PC-3 (cell line): Measurements from ENCODE around the gene NCBP3. TPM values are rescaled to one million over a fixed set of nuclear protein-coding genes. Genes with fewer than 3 reads are reported as not detected.
"Not testable (repeated sequence)": the region's sequence is repeated elsewhere in the genome, so short reads cannot be mapped to it uniquely, and the experiment has no call there.

Source experiments
- ATAC-seq: fragments of 200-7000 bp; cut with Tn5 transposase; 2 replicates; pipeline ENCODE4 v1.9.1; 2020; ENCODE audit warnings: mild to moderate bottlenecking, moderate library complexity
- BruUV-seq: library from RNA; stranded (reverse); fragments of 400-500 nt; replicated peaks from 2 replicates; lab custom pipeline; 2021; lab: Mats Ljungman, UMichigan
- CTCF ChIA-PET: fragments of 300-600 bp; sonication (Branson Sonifier 250); formaldehyde crosslinking; loops from one replicate; lab custom pipeline; 2022; ENCODE audit warnings: antibody characterized with exemption; lab: Charles Lee
- POLR2A ChIA-PET: fragments of 300-600 bp; sonication (Branson Sonifier 250); formaldehyde crosslinking; loops from one replicate; lab custom pipeline; 2022; ENCODE audit warnings: antibody characterized with exemption; ENCODE audit not compliant: unreplicated experiment; lab: Charles Lee
- DNase-seq: peaks from one replicate; pipeline ENCODE4 v3.0.0-alpha.2; 2015
- H2AFZ ChIP-seq: fragments of 300-600 bp; sonication (generic); 2 replicates; pipeline ENCODE4 v1.6.0; 2016; ENCODE audit warnings: antibody characterized with exemption, low read length
- H3F3A ChIP-seq: fragments of 300-600 bp; sonication (generic); one replicate; pipeline ENCODE4 v1.6.0; 2017; ENCODE audit warnings: antibody characterized with exemption, low read length, control low read depth, mild to moderate bottlenecking; ENCODE audit not compliant: unreplicated experiment
- H3K27ac ChIP-seq: fragments of 300-600 bp; sonication (generic); 2 replicates; pipeline ENCODE4 v1.5.1; 2016; ENCODE audit warnings: mild to moderate bottlenecking, low read length
- H3K27me3 ChIP-seq: fragments of 300-600 bp; sonication (generic); 2 replicates; pipeline ENCODE4 v1.6.1; 2016; ENCODE audit warnings: low read length, mixed read lengths
- H3K36me3 ChIP-seq: fragments of 300-600 bp; sonication (generic); 2 replicates; pipeline ENCODE4 v1.6.1; 2016; ENCODE audit warnings: low read depth, mixed run types, low read length, mixed read lengths
- H3K4me1 ChIP-seq: fragments of 300-600 bp; sonication (generic); 2 replicates; pipeline ENCODE4 v1.5.1; 2016; ENCODE audit warnings: low read length; ENCODE audit not compliant: insufficient read depth
- H3K4me2 ChIP-seq: fragments of 300-600 bp; sonication (generic); 2 replicates; pipeline ENCODE4 v1.6.0; 2016; ENCODE audit warnings: low read length
- H3K4me3 ChIP-seq: fragments of 300-600 bp; sonication (generic); 2 replicates; pipeline ENCODE4 v1.5.1; 2016; ENCODE audit warnings: mild to moderate bottlenecking, low read length, mixed read lengths
- H3K79me2 ChIP-seq: fragments of 300-600 bp; sonication (generic); 2 replicates; pipeline ENCODE4 v1.6.1; 2017; ENCODE audit warnings: low read length, mixed read lengths
- H3K9ac ChIP-seq: fragments of 300-600 bp; sonication (generic); 2 replicates; pipeline ENCODE4 v1.6.0; 2016; ENCODE audit warnings: mild to moderate bottlenecking, low read length
- H3K9me2 ChIP-seq: fragments of 300-600 bp; sonication (generic); replicated peaks from 2 replicates; pipeline ENCODE4 v1.6.1; 2016; ENCODE audit warnings: mixed run types, low read length, mixed read lengths
- H3K9me3 ChIP-seq: fragments of 300-600 bp; sonication (generic); 2 replicates; pipeline ENCODE4 v1.6.1; 2016; ENCODE audit warnings: low read length, mixed read lengths
- H4K20me1 ChIP-seq: fragments of 300-600 bp; sonication (generic); 2 replicates; pipeline ENCODE4 v1.6.1; 2016; ENCODE audit warnings: low read length, mixed read lengths
- EZH2 ChIP-seq: fragments of 300-600 bp; sonication (generic); IDR thresholded peaks from one replicate; pipeline ENCODE4 v1.6.1; 2017; ENCODE audit warnings: antibody characterized with exemption, mild to moderate bottlenecking, low read length; ENCODE audit not compliant: unreplicated experiment
- EZH2phosphoT487 ChIP-seq: fragments of 300-600 bp; sonication (generic); IDR thresholded peaks from 2 replicates; pipeline ENCODE4 v1.6.1; 2018; ENCODE audit warnings: mild to moderate bottlenecking, antibody characterized with exemption, low read length, borderline replicate concordance
- intact Hi-C: fragments of 100-400 bp; cut with micrococcal nuclease; formaldehyde crosslinking; loops from 2 replicates; pipeline ENCODE4 v1.9.0; 2023
- total RNA-seq: library from RNA; depleted of rRNA; stranded (reverse); fragments of >200 nt; gene quantifications from 2 replicates; pipeline ENCODE4 v1.2.3, GENCODE V29; 2014
- TF ChIP-seq, protein P1 (sequence below): fragments of 300-600 bp; sonication (generic); conservative IDR thresholded peaks from 2 replicates; pipeline ENCODE4 v1.5.1; 2017; ENCODE audit warnings: antibody characterized with exemption, low read depth, mild to moderate bottlenecking, low read length

NCBP3 gene
- total RNA-seq, 1 experiment from 2014 or later: 21.0 TPM

DNA sequence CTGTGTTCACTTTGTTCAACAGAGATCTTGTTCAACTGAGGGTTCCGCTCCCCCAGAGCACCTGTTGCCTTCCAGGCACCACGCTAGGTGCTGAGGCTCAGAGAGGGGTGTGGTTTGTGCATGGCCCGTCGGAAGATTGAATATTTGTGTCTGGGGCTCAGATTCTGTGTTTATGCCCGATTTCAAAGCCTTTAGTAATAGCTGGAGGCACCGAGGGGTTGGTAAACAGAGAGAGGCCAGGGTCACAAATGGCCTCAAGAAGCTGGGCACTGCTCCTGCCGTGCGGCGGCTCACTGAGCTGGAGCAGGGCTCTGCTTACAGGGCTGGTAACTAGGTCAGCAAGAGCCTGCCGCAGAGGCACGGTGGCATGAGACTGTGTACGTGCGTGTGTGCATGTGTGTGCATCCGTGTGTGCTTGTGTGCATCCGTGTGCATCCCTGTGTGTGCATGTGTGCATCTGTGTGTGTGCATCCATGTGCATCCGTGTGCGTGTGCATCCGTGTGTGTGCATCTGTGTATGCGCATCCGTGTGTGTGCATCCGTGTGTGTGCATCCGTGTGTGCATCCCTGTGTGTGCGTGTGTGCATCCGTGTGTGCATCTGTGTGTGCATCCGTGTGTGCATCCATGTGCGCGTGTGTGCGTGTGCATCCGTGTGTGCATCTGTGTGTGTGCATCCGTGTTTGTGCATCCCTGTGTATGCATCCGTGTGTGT, 50.5 kb downstream of the NCBP3 start:
- intact Hi-C loops: no loop called here
- Histone ChIP-seq H3K4me1 (peaks cover 11% of the 10 kb centered on the region; the same call in 1 of the 2 replicates), H3K79me2 (no peaks in the 10 kb centered on the region), H3K27me3 (no peaks in the 10 kb centered on the region), H3K4me2 (no peak overlapping the region), H3K27ac (no peak overlapping the region), H3K36me3 (no peaks in the 10 kb centered on the region), H3K9me3 (no peaks in the 10 kb centered on the region), H3K4me3 (no peak overlapping the region), H2AFZ (no peak overlapping the region), H3F3A (no peaks in the 10 kb centered on the region), H3K9me2 (no peaks in the 10 kb centered on the region), H3K9ac (no peak overlapping the region), H4K20me1 (no peaks in the 10 kb centered on the region)
- TF ChIP-seq EZH2 (no peak), EZH2phosphoT487 (no peak)
- TF ChIP-seq, protein P1, sequence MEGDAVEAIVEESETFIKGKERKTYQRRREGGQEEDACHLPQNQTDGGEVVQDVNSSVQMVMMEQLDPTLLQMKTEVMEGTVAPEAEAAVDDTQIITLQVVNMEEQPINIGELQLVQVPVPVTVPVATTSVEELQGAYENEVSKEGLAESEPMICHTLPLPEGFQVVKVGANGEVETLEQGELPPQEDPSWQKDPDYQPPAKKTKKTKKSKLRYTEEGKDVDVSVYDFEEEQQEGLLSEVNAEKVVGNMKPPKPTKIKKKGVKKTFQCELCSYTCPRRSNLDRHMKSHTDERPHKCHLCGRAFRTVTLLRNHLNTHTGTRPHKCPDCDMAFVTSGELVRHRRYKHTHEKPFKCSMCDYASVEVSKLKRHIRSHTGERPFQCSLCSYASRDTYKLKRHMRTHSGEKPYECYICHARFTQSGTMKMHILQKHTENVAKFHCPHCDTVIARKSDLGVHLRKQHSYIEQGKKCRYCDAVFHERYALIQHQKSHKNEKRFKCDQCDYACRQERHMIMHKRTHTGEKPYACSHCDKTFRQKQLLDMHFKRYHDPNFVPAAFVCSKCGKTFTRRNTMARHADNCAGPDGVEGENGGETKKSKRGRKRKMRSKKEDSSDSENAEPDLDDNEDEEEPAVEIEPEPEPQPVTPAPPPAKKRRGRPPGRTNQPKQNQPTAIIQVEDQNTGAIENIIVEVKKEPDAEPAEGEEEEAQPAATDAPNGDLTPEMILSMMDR: no peak
- POLR2A ChIA-PET: no interaction called here
- DNase-seq (no peak), ATAC-seq (no peak)
- no TSS peak for BruUV-seq
- CTCF ChIA-PET: no interaction called here

GRCh38 chr17:3794557-3795389, 51.3 kb downstream of the NCBP3 start:
- no peak for ATAC-seq
- Histone ChIP-seq H2AFZ (no peak overlapping the region), H3K27me3 (no peaks in the 10 kb centered on the region), H3K36me3 (no peaks in the 10 kb centered on the region), H3K9me3 (no peaks in the 10 kb centered on the region), H3K9ac (no peak overlapping the region), H3K9me2 (no peaks in the 10 kb centered on the region), H3K27ac (no peak overlapping the region), H3K79me2 (no peaks in the 10 kb centered on the region), H3K4me2 (no peak overlapping the region), H3K4me3 (no peak overlapping the region), H4K20me1 (no peaks in the 10 kb centered on the region), H3K4me1 (peaks cover 11% of the 10 kb centered on the region; the same call in 1 of the 2 replicates), H3F3A (no peaks in the 10 kb centered on the region)
- TF ChIP-seq EZH2 (no peak), EZH2phosphoT487 (no peak)
- TF ChIP-seq, protein P1: no peak
- ChIA-PET CTCF (no interaction called here), POLR2A (no interaction called here)
- intact Hi-C loops: no loop called here
- no peak for DNase-seq
- BruUV-seq: no TSS peak

- not testable (repeated sequence) for H3K4me3 ChIP-seq, H3K9ac ChIP-seq, BruUV-seq
Measured at GRCh38 chr17:3794152-3794551, 51.9 kb downstream of the NCBP3 start.

GRCh38 chr17:3793258-3793657, 52.8 kb downstream of the NCBP3 start:
- H2AFZ ChIP-seq, H3K4me3 ChIP-seq, H3K27ac ChIP-seq, DNase-seq, H3K4me2 ChIP-seq, CTCF ChIA-PET, H3K9me2 ChIP-seq, H3F3A ChIP-seq, ATAC-seq, H3K9ac ChIP-seq, H3K4me1 ChIP-seq, POLR2A ChIA-PET, intact Hi-C loops, H3K9me3 ChIP-seq, H3K36me3 ChIP-seq, H4K20me1 ChIP-seq, BruUV-seq, H3K27me3 ChIP-seq, H3K79me2 ChIP-seq: not testable (repeated sequence)

More at GRCh38 chr17:3794152-3794551, 51.9 kb downstream of the NCBP3 start:
- H3F3A ChIP-seq, CTCF ChIA-PET, DNase-seq, H2AFZ ChIP-seq, ATAC-seq, intact Hi-C loops, H3K4me2 ChIP-seq, H3K36me3 ChIP-seq, H3K79me2 ChIP-seq, H3K27ac ChIP-seq, H3K27me3 ChIP-seq, POLR2A ChIA-PET, H3K9me3 ChIP-seq, H4K20me1 ChIP-seq, H3K9me2 ChIP-seq: not testable (repeated sequence)
- H3K4me1 ChIP-seq: peaks cover 11% of the 10 kb centered on the region; the same call in 1 of the 2 replicates
